HepG2 (cell line): ENCODE results near the gene CRTAC1.

Source experiments
- CBFB ChIP-seq: sonication (generic); formaldehyde crosslinking; IDR thresholded peaks from 2 replicates; pipeline ENCODE4 v1.4.0; 2020; ENCODE audit warnings: missing genetic modification reagents
- CTCF ChIP-seq: sonication (generic); formaldehyde crosslinking; IDR thresholded peaks from 2 replicates; pipeline ENCODE4 v1.5.0; 2020; ENCODE audit warnings: mild to moderate bottlenecking, missing genetic modification reagents, moderate library complexity
- ELF4 ChIP-seq: sonication (generic); formaldehyde crosslinking; IDR thresholded peaks from 2 replicates; pipeline ENCODE4 v1.5.0; 2020; ENCODE audit warnings: missing genetic modification reagents, mild to moderate bottlenecking, moderate library complexity, borderline replicate concordance
- MAX ChIP-seq: IDR thresholded peaks from 2 replicates; pipeline ENCODE4 v1.6.1; 2012; ENCODE audit warnings: inconsistent platforms
- SETDB1 ChIP-seq: sonication (generic); formaldehyde crosslinking; IDR thresholded peaks from 2 replicates; pipeline ENCODE4 v1.5.1; 2020; ENCODE audit warnings: missing genetic modification reagents, mild to moderate bottlenecking, borderline replicate concordance
- ZBTB21 ChIP-seq: sonication (generic); formaldehyde crosslinking; IDR thresholded peaks from 2 replicates; pipeline ENCODE4 v1.4.0; 2020; ENCODE audit warnings: missing genetic modification reagents
- ZNF143 ChIP-seq: sonication (generic); formaldehyde crosslinking; IDR thresholded peaks from 2 replicates; pipeline ENCODE4 v1.4.0; 2020; ENCODE audit warnings: missing genetic modification reagents
- ZNF646 ChIP-seq: sonication (generic); formaldehyde crosslinking; IDR thresholded peaks from 2 replicates; pipeline ENCODE4 v1.9.0; 2021; ENCODE audit warnings: mild to moderate bottlenecking, missing genetic modification reagents
- ZNF788 ChIP-seq: sonication (generic); formaldehyde crosslinking; IDR thresholded peaks from 2 replicates; pipeline ENCODE4 v1.5.0; 2020; ENCODE audit warnings: mild to moderate bottlenecking, missing genetic modification reagents, borderline replicate concordance
- TF ChIP-seq, protein P1 (sequence below): sonication (generic); formaldehyde crosslinking; IDR thresholded peaks from 2 replicates; pipeline ENCODE4 v1.4.0; 2020; ENCODE audit warnings: missing genetic modification reagents, borderline replicate concordance
- TF ChIP-seq, protein P2 (sequence below): sonication (generic); formaldehyde crosslinking; IDR thresholded peaks from 2 replicates; pipeline ENCODE4 v1.4.0; 2020; ENCODE audit warnings: missing genetic modification reagents

DNA sequence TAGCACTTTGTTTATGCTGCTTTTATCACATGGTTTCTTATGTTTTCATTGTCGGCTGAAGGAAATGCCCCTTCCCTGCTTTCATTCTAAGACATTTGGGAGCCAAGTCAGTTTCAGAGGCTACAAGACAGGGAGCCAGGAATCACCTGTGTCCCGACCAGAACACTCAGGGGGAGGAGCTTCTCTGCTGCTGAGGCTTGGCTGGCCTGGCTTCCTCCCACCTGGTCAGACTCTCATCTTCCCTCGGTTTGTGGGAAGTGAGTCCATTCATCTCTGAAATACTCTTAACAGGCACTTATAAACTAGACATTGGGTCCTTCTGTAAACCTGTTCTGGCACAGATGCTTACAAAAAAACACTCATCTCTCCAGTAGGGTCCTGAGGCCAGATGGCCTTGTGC is 200.4 kb downstream of the CRTAC1 start:
- TF ChIP-seq ELF4 (CRISPR knock-in tag): no peak
- no peak for TF ChIP-seq CTCF (CRISPR knock-in tag)
- no peak for TF ChIP-seq ZBTB21 (CRISPR knock-in tag)
- no peak for TF ChIP-seq CBFB (CRISPR knock-in tag)
- TF ChIP-seq, protein P1, sequence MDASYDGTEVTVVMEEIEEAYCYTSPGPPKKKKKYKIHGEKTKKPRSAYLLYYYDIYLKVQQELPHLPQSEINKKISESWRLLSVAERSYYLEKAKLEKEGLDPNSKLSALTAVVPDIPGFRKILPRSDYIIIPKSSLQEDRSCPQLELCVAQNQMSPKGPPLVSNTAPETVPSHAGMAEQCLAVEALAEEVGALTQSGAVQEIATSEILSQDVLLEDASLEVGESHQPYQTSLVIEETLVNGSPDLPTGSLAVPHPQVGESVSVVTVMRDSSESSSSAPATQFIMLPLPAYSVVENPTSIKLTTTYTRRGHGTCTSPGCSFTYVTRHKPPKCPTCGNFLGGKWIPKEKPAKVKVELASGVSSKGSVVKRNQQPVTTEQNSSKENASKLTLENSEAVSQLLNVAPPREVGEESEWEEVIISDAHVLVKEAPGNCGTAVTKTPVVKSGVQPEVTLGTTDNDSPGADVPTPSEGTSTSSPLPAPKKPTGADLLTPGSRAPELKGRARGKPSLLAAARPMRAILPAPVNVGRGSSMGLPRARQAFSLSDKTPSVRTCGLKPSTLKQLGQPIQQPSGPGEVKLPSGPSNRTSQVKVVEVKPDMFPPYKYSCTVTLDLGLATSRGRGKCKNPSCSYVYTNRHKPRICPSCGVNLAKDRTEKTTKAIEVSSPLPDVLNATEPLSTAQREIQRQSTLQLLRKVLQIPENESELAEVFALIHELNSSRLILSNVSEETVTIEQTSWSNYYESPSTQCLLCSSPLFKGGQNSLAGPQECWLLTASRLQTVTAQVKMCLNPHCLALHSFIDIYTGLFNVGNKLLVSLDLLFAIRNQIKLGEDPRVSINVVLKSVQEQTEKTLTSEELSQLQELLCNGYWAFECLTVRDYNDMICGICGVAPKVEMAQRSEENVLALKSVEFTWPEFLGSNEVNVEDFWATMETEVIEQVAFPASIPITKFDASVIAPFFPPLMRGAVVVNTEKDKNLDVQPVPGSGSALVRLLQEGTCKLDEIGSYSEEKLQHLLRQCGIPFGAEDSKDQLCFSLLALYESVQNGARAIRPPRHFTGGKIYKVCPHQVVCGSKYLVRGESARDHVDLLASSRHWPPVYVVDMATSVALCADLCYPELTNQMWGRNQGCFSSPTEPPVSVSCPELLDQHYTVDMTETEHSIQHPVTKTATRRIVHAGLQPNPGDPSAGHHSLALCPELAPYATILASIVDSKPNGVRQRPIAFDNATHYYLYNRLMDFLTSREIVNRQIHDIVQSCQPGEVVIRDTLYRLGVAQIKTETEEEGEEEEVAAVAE (CRISPR knock-in tag): no peak
- no peak for TF ChIP-seq ZNF646 (CRISPR knock-in tag)
- no peak for TF ChIP-seq ZNF788 (CRISPR knock-in tag)
- TF ChIP-seq, protein P2, sequence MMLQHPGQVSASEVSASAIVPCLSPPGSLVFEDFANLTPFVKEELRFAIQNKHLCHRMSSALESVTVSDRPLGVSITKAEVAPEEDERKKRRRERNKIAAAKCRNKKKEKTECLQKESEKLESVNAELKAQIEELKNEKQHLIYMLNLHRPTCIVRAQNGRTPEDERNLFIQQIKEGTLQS (CRISPR knock-in tag): no peak
- TF ChIP-seq MAX: no peak
- no peak for TF ChIP-seq SETDB1 (CRISPR knock-in tag)
- TF ChIP-seq ZNF143 (CRISPR knock-in tag): no peak
